ENCODE results near the gene TTL. TPM values are rescaled to one million over a fixed set of nuclear protein-coding genes. Genes with fewer than 3 reads are reported as not detected.

The TTL gene
- total and polyA plus RNA-seq, 11 donors = 13.0 to 55.3 (median 38.7) TPM

DNA sequence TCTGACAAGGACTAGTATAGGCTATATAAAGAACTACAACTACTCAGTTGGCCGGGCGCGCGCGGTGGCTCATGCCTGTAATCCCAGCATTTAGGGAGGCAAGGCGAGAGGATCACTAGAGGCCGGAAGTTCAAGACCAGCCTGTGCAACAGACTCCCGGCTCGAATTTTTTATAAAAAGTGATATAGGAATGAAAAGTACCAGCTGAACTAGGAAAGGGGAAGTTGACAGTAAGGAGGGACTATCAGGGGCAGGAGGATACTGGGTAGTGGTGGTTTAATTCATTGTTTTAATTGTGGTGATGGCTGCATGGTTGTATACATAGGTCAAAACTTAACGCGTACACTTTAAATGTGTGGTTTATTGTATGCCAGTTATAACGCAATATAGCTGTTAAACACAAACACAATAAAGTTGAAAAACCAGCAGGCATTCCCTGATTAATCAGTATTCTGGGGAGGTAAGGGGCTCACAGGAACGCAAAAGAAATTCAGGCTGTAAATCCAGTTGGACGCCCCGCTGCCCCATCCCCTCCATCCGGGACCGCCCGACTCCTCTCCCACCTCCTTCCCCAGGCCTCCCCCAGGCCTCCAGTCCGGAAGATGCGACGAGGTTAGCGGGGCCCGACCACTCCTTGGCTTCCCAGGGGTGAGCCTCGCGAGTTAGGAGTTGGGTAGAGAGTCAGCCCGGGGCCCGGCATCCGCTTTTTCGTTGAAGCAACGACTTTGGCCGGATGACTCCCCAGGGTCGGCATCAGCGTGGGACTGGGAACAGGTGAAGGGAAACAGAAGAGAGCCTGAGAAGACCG is 59.6 kb downstream of the TTL start:
- Histone ChIP-seq H3K4me1 (peaks cover 0 to 24% (median 12%) of the 10 kb centered on the region in 12 donors), H3K4me3 (peak overlapping the region; percentile 69 to 93 (median 81)), H3K27me3 (no peaks in the 10 kb centered on the region), H3K36me3 (peaks cover 0 to 7% (median 0%) of the 10 kb centered on the region in 9 donors), H3K27ac (peak overlapping the region; percentile 71 to 93 (median 86)), H3K9me3 (no peaks in the 10 kb centered on the region)
- DNase-seq = peak; percentile 72 to 86 (median 78)
- intact Hi-C loops (cut with DNase I) = loop anchor here in 7 of 10 donors (1.0 to 10.0 kb wide), 7 partner anchors 41 to 61 kb away; partner anchors contain the start of genes TTL (in 5 of the 7) and CHCHD5 (in 3 of the 7)
- 17 to 20% (median 19%) methylated on average over 34 of the region's 34 CpGs for WGBS, 4 donors
- peak; percentile 84 to 91 (median 89) for ATAC-seq
- TF ChIP-seq CTCF (IDR thresholded peaks at IDR 0.05) (no peak), POLR2A (IDR thresholded peaks at IDR 0.05) (no peak)

DNA sequence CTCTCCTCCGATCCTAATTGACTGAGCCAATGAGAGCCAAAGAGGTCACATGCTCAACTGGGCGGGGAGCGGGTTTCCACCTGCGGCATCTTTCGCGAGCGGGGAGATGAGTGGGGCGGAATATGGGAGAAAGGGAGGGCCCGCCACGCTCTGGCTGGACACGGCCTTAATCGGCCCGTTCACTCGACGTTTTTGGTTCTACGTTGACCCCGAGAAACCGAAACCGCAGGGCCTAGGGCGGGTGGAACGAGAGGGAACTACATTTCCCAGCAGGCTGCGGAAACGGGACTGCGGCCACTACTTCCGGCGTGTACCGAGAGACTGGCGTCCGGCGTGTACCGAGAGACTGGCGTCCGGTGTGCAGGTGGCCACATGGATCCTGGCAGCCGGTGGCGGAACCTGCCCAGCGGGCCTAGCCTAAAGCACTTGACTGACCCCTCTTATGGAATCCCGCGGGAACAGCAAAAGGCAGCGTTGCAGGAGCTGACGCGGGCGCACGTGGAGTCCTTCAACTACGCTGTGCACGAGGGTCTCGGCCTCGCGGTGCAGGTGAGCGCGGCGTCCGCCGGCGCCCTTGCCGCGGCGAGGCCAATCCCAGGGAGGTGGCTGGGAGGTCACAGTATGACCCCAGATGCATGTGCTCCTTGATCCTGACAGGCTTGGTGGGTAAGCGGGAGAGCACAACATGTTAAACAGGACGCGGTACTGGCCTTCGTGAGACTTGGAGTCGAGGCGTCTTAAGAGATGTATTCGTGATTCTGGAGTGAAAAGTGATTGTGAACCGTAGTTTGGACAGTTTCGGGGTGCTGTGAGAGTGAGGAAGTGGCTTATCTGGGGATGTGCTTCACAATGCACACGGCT is 60.4 kb downstream of the TTL start, which contains the start of gene POLR1B:
POLR1B (plus strand) TSS at position 343 of the 861 bp plus-strand sequence; CDS start at position 373, 30 bp downstream.
- TF ChIP-seq CTCF (IDR thresholded peaks at IDR 0.05) = no peak
- peak in 1 of 2 donors; percentile 28 for TF ChIP-seq POLR2A (IDR thresholded peaks at IDR 0.05)
- WGBS, 4 donors = 0 to 1% (median 0%) methylated on average over 45 to 67 of the region's 67 CpGs
- H3K27me3 ChIP-seq = no peaks in the 10 kb centered on the region
- ATAC-seq (peak; percentile 94 to 97 (median 96)), DNase-seq (peak; percentile 85 to 89 (median 87))
- H3K36me3 ChIP-seq = peaks cover 0 to 14% (median 7%) of the 10 kb centered on the region in 9 donors
- intact Hi-C loops (cut with DNase I) = loop anchor here in 7 of 10 donors (1.0 to 10.0 kb wide), 7 partner anchors 40 to 62 kb away; partner anchors contain the start of genes TTL (in 5 of the 7) and CHCHD5 (in 3 of the 7)
- H3K4me3 ChIP-seq = peak within 1 kb of the TSS; percentile 69 to 93 (median 81)
- peak within 1 kb of the TSS; percentile 71 to 93 (median 86) for H3K27ac ChIP-seq
- H3K4me1 ChIP-seq = peaks cover 0 to 24% (median 12%) of the 10 kb centered on the region in 12 donors
- H3K9me3 ChIP-seq = no peaks in the 10 kb centered on the region

GRCh38 chr2:112542984-112543661 is 61.2 kb downstream of the TTL start:
- Histone ChIP-seq H3K36me3 (peaks cover 0 to 22% (median 15%) of the 10 kb centered on the region in 9 donors), H3K27ac (peak overlapping the region in 1 of 12 donors; percentile 92), H3K9me3 (no peaks in the 10 kb centered on the region), H3K4me3 (peak overlapping the region; percentile 69 to 93 (median 81)), H3K27me3 (no peaks in the 10 kb centered on the region), H3K4me1 (peaks cover 0 to 24% (median 12%) of the 10 kb centered on the region in 12 donors)
- intact Hi-C loops (cut with DNase I) = loop anchor here in 7 of 10 donors (1.0 to 10.0 kb wide), 7 partner anchors 39 to 62 kb away; partner anchors contain the start of genes TTL (in 5 of the 7) and CHCHD5 (in 3 of the 7)
- WGBS, 4 donors = 10 to 16% (median 13%) methylated on average over 18 of the region's 18 CpGs
- TF ChIP-seq CTCF (IDR thresholded peaks at IDR 0.05) (no peak), POLR2A (IDR thresholded peaks at IDR 0.05) (no peak)
- ATAC-seq = no peak
- no peak for DNase-seq

Measured in heart left ventricle (tissue), 16 donors.